SK-N-SH treated with all-trans-retinoic acid at 6 μM for 48 hours (cell line): ENCODE results near the gene STRA6.

Experiments used
- ARNTL ChIP-seq: fragments of 450-650 bp; formaldehyde crosslinking; IDR thresholded peaks from 2 replicates; pipeline ENCODE4 v1.5.0; 2020; ENCODE audit warnings: low read depth, mild to moderate bottlenecking, moderate library complexity, borderline replicate concordance
- PATZ1 ChIP-seq: fragments of 250-450 bp; sonication (Bioruptor Pico); IDR thresholded peaks from 2 replicates; pipeline ENCODE4 v1.8.0; 2020; ENCODE audit warnings: mild to moderate bottlenecking, moderate library complexity, borderline replicate concordance
- RARB ChIP-seq: fragments of 250-450 bp; sonication (Bioruptor Pico); IDR thresholded peaks from 2 replicates; pipeline ENCODE4 v1.8.0; 2021; ENCODE audit warnings: mild to moderate bottlenecking, moderate library complexity
- ZFP3 ChIP-seq: fragments of 250-450 bp; sonication (Bioruptor Pico); IDR thresholded peaks from 2 replicates; pipeline ENCODE4 v1.5.0; 2020; ENCODE audit warnings: mild to moderate bottlenecking, moderate library complexity
- ZFP30 ChIP-seq: fragments of 450-650 bp; formaldehyde crosslinking; IDR thresholded peaks from 2 replicates; pipeline ENCODE4 v1.5.0; 2022; ENCODE audit warnings: mild to moderate bottlenecking, moderate library complexity
- TF ChIP-seq, protein P1 (sequence below): fragments of 250-450 bp; sonication (Bioruptor Pico); IDR thresholded peaks from 2 replicates; pipeline ENCODE4 v1.5.1; 2020; ENCODE audit warnings: low read depth, mild to moderate bottlenecking, moderate library complexity

GRCh38 chr15:74221399-74222239, 19.0 kb upstream of the STRA6 start:
- TF ChIP-seq ZFP30 (no peak), PATZ1 (CRISPR knock-in tag) (no peak), ZFP3 (CRISPR knock-in tag) (no peak), RARB (CRISPR knock-in tag) (no peak), ARNTL (CRISPR knock-in tag) (no peak)
- TF ChIP-seq, protein P1, sequence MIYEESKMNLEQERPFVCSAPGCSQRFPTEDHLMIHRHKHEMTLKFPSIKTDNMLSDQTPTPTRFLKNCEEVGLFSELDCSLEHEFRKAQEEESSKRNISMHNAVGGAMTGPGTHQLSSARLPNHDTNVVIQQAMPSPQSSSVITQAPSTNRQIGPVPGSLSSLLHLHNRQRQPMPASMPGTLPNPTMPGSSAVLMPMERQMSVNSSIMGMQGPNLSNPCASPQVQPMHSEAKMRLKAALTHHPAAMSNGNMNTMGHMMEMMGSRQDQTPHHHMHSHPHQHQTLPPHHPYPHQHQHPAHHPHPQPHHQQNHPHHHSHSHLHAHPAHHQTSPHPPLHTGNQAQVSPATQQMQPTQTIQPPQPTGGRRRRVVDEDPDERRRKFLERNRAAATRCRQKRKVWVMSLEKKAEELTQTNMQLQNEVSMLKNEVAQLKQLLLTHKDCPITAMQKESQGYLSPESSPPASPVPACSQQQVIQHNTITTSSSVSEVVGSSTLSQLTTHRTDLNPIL (CRISPR knock-in tag) = no peak
